Measurements from ENCODE around the gene KLHL3. TPM values are rescaled to one million over a fixed set of nuclear protein-coding genes. Genes with fewer than 3 reads are reported as not detected.

The KLHL3 gene
- total RNA-seq, 4 donors from 2014 or later, result 11.9 to 26.7 (median 17.9) TPM

DNA sequence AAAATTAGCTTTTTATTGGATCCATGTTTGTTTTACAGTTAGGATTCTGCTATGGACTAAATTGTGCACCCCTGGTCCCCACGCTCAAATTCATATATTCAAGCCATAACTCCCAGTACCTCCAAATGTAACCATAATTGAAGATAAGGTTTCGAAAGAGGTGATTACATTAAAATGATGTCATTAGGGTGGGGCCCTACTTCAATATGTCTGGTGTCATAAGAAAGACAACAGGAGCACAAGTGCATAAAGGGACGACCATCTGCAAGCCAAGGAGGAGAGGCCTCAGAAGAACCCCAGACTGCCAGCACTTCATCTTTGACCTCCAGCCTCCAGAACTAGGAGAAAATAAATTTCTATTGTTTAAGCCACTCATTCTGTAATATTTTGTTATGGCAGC, 25.7 kb upstream of the KLHL3 start:
- no peaks in the 10 kb centered on the region for H3K36me3 ChIP-seq
- H3K27me3 ChIP-seq, result no peaks in the 10 kb centered on the region
- no peak overlapping the region for H3K4me3 ChIP-seq (replicated peaks in 1 of 3)
- H3K27ac ChIP-seq, result no peak overlapping the region
- DNase-seq, result no peak
- H3K4me1 ChIP-seq, result no peaks in the 10 kb centered on the region
- intact Hi-C loops (cut with DNase I), result no loop called here
- no peak for TF ChIP-seq POLR2A (IDR thresholded peaks at IDR 0.05)
- TF ChIP-seq, protein P1, sequence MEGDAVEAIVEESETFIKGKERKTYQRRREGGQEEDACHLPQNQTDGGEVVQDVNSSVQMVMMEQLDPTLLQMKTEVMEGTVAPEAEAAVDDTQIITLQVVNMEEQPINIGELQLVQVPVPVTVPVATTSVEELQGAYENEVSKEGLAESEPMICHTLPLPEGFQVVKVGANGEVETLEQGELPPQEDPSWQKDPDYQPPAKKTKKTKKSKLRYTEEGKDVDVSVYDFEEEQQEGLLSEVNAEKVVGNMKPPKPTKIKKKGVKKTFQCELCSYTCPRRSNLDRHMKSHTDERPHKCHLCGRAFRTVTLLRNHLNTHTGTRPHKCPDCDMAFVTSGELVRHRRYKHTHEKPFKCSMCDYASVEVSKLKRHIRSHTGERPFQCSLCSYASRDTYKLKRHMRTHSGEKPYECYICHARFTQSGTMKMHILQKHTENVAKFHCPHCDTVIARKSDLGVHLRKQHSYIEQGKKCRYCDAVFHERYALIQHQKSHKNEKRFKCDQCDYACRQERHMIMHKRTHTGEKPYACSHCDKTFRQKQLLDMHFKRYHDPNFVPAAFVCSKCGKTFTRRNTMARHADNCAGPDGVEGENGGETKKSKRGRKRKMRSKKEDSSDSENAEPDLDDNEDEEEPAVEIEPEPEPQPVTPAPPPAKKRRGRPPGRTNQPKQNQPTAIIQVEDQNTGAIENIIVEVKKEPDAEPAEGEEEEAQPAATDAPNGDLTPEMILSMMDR (IDR thresholded peaks at IDR 0.05), result no peak
- WGBS, 2 donors, result 90 to 94% methylated on average over 3 of the region's 3 CpGs
- no peaks in the 10 kb centered on the region for H3K9me3 ChIP-seq

DNA sequence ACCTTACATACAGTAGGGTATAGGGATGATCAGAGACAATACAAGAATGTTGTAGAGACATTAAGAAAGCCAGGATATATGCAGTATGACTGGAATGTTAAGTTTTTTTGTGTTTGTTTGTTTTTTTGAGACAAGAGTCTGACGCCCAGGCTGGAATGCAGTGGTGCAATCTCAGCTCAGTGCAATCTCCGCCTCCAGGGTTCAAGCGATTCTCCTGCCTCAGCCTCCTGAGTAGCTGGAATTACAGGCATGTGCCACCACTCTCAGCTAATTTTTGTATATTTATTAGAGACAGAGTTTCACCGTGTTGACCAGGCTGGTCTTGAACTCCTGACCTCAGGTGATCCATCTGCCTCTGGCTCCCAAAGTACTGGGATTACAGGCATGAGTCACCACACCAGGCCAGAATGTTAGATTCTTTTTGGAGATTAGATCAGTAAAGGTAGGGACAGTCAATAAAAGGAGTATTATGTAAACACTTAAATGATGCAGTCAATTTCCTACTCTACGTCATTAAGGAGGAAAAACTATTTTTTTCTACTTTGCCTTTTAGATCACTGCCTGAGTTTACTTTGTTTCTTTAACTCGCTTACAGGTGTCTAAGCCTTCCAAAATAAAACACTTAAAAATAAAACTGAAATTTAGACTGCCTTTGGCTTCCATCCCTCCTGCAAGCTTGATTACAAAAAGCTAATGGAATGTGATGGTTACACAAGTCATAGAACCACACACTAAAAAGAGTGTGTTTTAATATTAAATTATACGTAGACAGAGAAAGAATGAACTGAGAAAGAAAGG, 25.0 kb upstream of the KLHL3 start:
- Histone ChIP-seq H3K9me3 (no peaks in the 10 kb centered on the region), H3K4me1 (no peaks in the 10 kb centered on the region), H3K36me3 (no peaks in the 10 kb centered on the region), H3K4me3 (replicated peaks in 1 of 3) (no peak overlapping the region), H3K27ac (no peak overlapping the region), H3K27me3 (no peaks in the 10 kb centered on the region)
- TF ChIP-seq POLR2A (IDR thresholded peaks at IDR 0.05), result no peak
- TF ChIP-seq, protein P1 (IDR thresholded peaks at IDR 0.05), result no peak
- WGBS, 2 donors, result 86 to 87% methylated on average over 7 of the region's 7 CpGs
- intact Hi-C loops (cut with DNase I), result no loop called here
- no peak for DNase-seq

DNA sequence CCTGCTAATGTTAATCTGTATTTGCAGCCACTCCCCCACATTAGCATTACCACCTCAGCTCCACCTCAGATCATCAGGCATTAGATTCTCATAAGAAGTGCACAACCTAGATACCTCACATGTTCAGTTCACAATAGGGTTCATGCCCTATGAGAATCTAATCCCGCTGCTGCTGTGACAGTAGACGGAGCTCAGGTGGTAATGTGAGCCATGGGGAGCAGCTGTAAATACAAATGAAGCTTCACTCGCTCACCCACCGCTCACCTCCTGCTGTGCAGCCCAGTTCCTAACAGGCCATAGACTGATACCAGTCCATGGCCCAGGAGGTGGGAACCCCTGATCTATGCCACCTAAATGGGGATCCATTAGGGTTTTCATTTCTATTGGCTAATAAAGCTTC, 24.4 kb upstream of the KLHL3 start:
- intact Hi-C loops (cut with DNase I), result no loop called here
- TF ChIP-seq, protein P1 (IDR thresholded peaks at IDR 0.05), result no peak
- TF ChIP-seq POLR2A (IDR thresholded peaks at IDR 0.05), result no peak
- Histone ChIP-seq H3K4me1 (peaks cover 0 to 2% of the 10 kb centered on the region in 2 donors), H3K9me3 (no peaks in the 10 kb centered on the region), H3K36me3 (no peaks in the 10 kb centered on the region), H3K27me3 (no peaks in the 10 kb centered on the region), H3K4me3 (replicated peaks in 1 of 3) (no peak overlapping the region), H3K27ac (no peak overlapping the region)
- DNase-seq, result no peak
- 100% methylated on average over 4 of the region's 4 CpGs for WGBS, 2 donors

DNA sequence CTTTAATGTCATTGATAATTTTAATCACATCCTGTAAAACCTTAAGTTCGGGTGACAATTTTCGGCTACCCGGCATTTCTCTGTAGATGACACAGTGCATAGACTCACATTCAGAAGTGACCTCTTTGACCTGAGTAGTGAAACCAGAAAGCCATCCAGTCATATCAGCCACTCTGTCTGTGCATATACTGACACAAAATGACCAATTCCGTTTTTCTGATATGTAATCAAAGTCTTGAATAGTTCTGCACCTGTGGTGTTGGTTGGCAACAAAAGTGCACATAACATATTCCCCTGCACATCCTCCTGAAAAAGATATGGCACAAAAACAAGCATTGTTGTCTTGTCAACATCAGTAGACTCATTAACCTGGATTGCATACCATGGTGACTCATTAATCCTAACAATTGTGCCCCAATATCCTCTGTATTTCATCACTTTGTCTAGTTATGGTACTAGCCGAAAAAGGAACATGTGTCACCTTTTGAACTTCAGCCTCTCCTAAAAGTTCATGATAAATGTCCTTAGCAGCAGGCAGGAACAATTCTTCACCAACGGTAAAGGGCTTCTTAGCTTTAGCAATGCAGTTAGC, 22.9 kb upstream of the KLHL3 start:
- intact Hi-C loops (cut with DNase I), result no loop called here
- 80 to 83% methylated on average over 6 of the region's 6 CpGs for WGBS, 2 donors

More for the DNA sequence above, 22.9 kb upstream of the KLHL3 start:
- Histone ChIP-seq H3K4me1 (peaks cover 0 to 6% of the 10 kb centered on the region in 2 donors), H3K36me3 (no peaks in the 10 kb centered on the region), H3K27ac (no peak overlapping the region), H3K9me3 (no peaks in the 10 kb centered on the region), H3K27me3 (no peaks in the 10 kb centered on the region), H3K4me3 (replicated peaks in 1 of 3) (no peak overlapping the region)
- TF ChIP-seq, protein P1 (IDR thresholded peaks at IDR 0.05), result no peak
- TF ChIP-seq POLR2A (IDR thresholded peaks at IDR 0.05), result no peak
- DNase-seq, result no peak
